ENCODE data around the gene ANKS3.

DNA sequence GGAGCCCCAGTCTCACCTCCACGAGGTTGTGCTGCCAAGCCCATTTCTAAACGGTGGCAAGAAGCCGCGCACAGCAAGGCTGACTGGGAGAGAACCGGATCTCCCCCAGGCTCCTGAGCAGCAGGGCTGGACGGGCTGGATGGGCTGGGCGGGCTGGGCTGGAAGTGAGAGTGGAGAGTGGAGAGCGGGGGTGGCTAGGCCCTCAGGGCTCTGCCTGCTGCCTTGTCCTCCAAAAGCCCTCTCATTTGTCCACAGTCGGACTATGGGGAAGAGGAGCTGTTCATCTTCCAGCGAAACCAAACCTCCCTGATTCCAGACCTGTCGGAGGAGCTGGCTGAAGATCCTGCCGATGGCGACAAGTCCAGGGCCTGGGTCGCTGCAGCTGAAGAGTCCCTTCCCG, 3.5 kb upstream of the ANKS3 start:
- TF ChIP-seq, protein P1, sequence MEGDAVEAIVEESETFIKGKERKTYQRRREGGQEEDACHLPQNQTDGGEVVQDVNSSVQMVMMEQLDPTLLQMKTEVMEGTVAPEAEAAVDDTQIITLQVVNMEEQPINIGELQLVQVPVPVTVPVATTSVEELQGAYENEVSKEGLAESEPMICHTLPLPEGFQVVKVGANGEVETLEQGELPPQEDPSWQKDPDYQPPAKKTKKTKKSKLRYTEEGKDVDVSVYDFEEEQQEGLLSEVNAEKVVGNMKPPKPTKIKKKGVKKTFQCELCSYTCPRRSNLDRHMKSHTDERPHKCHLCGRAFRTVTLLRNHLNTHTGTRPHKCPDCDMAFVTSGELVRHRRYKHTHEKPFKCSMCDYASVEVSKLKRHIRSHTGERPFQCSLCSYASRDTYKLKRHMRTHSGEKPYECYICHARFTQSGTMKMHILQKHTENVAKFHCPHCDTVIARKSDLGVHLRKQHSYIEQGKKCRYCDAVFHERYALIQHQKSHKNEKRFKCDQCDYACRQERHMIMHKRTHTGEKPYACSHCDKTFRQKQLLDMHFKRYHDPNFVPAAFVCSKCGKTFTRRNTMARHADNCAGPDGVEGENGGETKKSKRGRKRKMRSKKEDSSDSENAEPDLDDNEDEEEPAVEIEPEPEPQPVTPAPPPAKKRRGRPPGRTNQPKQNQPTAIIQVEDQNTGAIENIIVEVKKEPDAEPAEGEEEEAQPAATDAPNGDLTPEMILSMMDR (IDR thresholded peaks at IDR 0.05) = no peak
- no peak for TF ChIP-seq POLR2A (IDR thresholded peaks at IDR 0.05)
